ENCODE results near the gene ST3GAL5.
"Not testable (repeated sequence)": the region's sequence is repeated elsewhere in the genome, so short reads cannot be mapped to it uniquely, and the experiment has no call there.

GRCh38 chr2:85894554-85895278 lies 5.9 kb upstream of the ST3GAL5 start:
- TF ChIP-seq CTCF (IDR thresholded peaks at IDR 0.05; ENCODE audit: borderline replicate concordance, extremely low read depth, low read length, poor library complexity, severe bottlenecking); EZH2 (IDR thresholded peaks at IDR 0.05; ENCODE audit: borderline replicate concordance, low read depth, low read length, severe bottlenecking): not testable (repeated sequence)
